ENCODE results near the gene OTX1. TPM values are rescaled to one million over a fixed set of nuclear protein-coding genes. Genes with fewer than 3 reads are reported as not detected.
"Not testable (repeated sequence)": the region's sequence is repeated elsewhere in the genome, so short reads cannot be mapped to it uniquely, and the experiment has no call there.

OTX1 gene
- total and polyA plus RNA-seq, 4 donors, result 0.59 TPM; not detected in 3

- Histone ChIP-seq H3K36me3 (ENCODE audit: control insufficient read depth in 4 of 4, insufficient read depth in 3 of 4, low read depth in 1 of 4, low read length in 3 of 4) (peaks cover under 1 to 22% (median 17%) of the 10 kb centered on the region in 4 donors), H3K9me3 (ENCODE audit: control insufficient read depth in 4 of 4, low read length in 3 of 4) (no peaks in the 10 kb centered on the region), H3K9ac (ENCODE audit: low read depth in 1 of 2, low read length in 2 of 2) (no peak overlapping the region), H3K27me3 (ENCODE audit: control insufficient read depth in 4 of 4, insufficient read depth in 4 of 4, low read length in 3 of 4) (no peaks in the 10 kb centered on the region), H3K4me1 (ENCODE audit: control insufficient read depth in 4 of 4, insufficient read depth in 4 of 4, low read length in 3 of 4) (no peaks in the 10 kb centered on the region), H3K27ac (ENCODE audit: low read depth in 1 of 2, low read length in 2 of 2) (no peak overlapping the region), H3K4me3 (ENCODE audit: low read depth in 1 of 3, low read length in 3 of 3) (no peak overlapping the region)
- TF ChIP-seq HNF4G (IDR thresholded peaks at IDR 0.05) (no peak), ZBTB33 (IDR thresholded peaks at IDR 0.05) (no peak), EGR1 (IDR thresholded peaks at IDR 0.05; ENCODE audit: low read depth in 2 of 2) (no peak), FOXA2 (IDR thresholded peaks at IDR 0.05) (no peak), YY1 (IDR thresholded peaks at IDR 0.05) (no peak), CTCF (IDR thresholded peaks at IDR 0.05; ENCODE audit: low read depth, low read length, missing input control) (no peak), NR2F2 (IDR thresholded peaks at IDR 0.05) (no peak), ATF3 (IDR thresholded peaks at IDR 0.05) (no peak), GABPA (IDR thresholded peaks at IDR 0.05 in 1 of 2, conservative IDR thresholded peaks at IDR 0.05 in 1 of 2) (no peak), SP1 (IDR thresholded peaks at IDR 0.05) (no peak), RXRA (IDR thresholded peaks at IDR 0.05) (no peak)
- DNase-seq (ENCODE audit: low spot score), result no peak
- 98% methylated on average over 2 of the region's 2 CpGs for WGBS
Observed at GRCh38 chr2:63018439-63018838, 32.2 kb upstream of the OTX1 start.

- not testable (repeated sequence) for H3K27me3 ChIP-seq (ENCODE audit: control insufficient read depth in 4 of 4, insufficient read depth in 4 of 4, low read length in 3 of 4); H3K4me1 ChIP-seq (ENCODE audit: control insufficient read depth in 4 of 4, insufficient read depth in 4 of 4, low read length in 3 of 4); H3K9ac ChIP-seq (ENCODE audit: low read depth in 1 of 2, low read length in 2 of 2); H3K27ac ChIP-seq (ENCODE audit: low read depth in 1 of 2, low read length in 2 of 2); H3K4me3 ChIP-seq (ENCODE audit: low read depth in 1 of 3, low read length in 3 of 3); DNase-seq (ENCODE audit: low spot score); H3K9me3 ChIP-seq (ENCODE audit: control insufficient read depth in 4 of 4, low read length in 3 of 4)
- peaks cover 0 to 20% (median 13%) of the 10 kb centered on the region in 4 donors for H3K36me3 ChIP-seq (ENCODE audit: control insufficient read depth in 4 of 4, insufficient read depth in 3 of 4, low read depth in 1 of 4, low read length in 3 of 4)
- WGBS, result 96% methylated on average over 8 of the region's 8 CpGs
Observed at GRCh38 chr2:63019686-63020085, 30.9 kb upstream of the OTX1 start.

GRCh38 chr2:63023444-63023843 is 27.2 kb upstream of the OTX1 start:
- H3K36me3 ChIP-seq (ENCODE audit: control insufficient read depth in 4 of 4, insufficient read depth in 3 of 4, low read depth in 1 of 4, low read length in 3 of 4), result peaks cover 0 to 30% (median 9%) of the 10 kb centered on the region in 4 donors
- 1% methylated on average over 1 of the region's 1 CpG for WGBS
- no peak for DNase-seq (ENCODE audit: low spot score)
- H3K4me1 ChIP-seq (ENCODE audit: control insufficient read depth in 4 of 4, insufficient read depth in 4 of 4, low read length in 3 of 4), result no peaks in the 10 kb centered on the region
- no peak overlapping the region for H3K9ac ChIP-seq (ENCODE audit: low read depth in 1 of 2, low read length in 2 of 2)
- H3K27me3 ChIP-seq (ENCODE audit: control insufficient read depth in 4 of 4, insufficient read depth in 4 of 4, low read length in 3 of 4), result no peaks in the 10 kb centered on the region
- no peak overlapping the region for H3K27ac ChIP-seq (ENCODE audit: low read depth in 1 of 2, low read length in 2 of 2)
- no peaks in the 10 kb centered on the region for H3K9me3 ChIP-seq (ENCODE audit: control insufficient read depth in 4 of 4, low read length in 3 of 4)
- no peak overlapping the region for H3K4me3 ChIP-seq (ENCODE audit: low read depth in 1 of 3, low read length in 3 of 3)
- TF ChIP-seq TAF1 (conservative IDR thresholded peaks at IDR 0.05), result no peak
- TF ChIP-seq HNF4A (conservative IDR thresholded peaks at IDR 0.05), result no peak
- peak; percentile 40 to 77 for TF ChIP-seq RAD21 (IDR thresholded peaks at IDR 0.05)
